Measurements from ENCODE around the gene NLRC3. TPM values are rescaled to one million over a fixed set of nuclear protein-coding genes. Genes with fewer than 3 reads are reported as not detected.

Gene NLRC3
- total RNA-seq, 2 donors from 2014 or later: 2.5 to 3.7 TPM

DNA sequence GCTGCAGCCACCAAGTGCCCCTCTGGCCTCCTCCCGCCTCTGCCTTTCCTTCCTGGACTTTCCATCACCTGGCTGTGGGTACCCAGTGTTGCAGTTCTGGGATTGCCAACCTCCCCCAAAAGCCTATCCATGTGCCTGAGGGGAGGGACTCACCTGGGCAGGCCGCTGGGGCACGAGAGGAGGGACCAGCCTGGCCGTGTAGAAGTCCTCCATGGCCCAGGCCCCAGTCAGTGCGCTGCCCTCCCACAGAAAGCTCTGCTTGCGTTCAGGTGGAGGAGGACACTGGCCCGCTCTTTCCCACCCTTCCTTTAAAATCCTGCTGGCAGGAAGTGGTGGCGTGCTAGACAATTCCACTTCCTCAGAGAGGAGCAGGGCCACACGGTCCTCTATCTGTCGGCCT, 20.0 kb upstream of the NLRC3 start:
- DNase-seq (ENCODE audit: low spot score) (no peak), ATAC-seq (ENCODE audit: insufficient number of reproducible peaks, low FRiP score, low read depth) (no peak)
- Histone ChIP-seq H3K36me3 (peaks cover 7% of the 10 kb centered on the region), H3K4me3 (no peak overlapping the region), H3K27me3 (replicated peaks; ENCODE audit: insufficient read depth) (no peaks in the 10 kb centered on the region), H3K4me1 (ENCODE audit: control insufficient read depth in 1 of 2, low read depth in 2 of 2) (no peaks in the 10 kb centered on the region), H3K9me3 (no peaks in the 10 kb centered on the region), H3K27ac (no peak overlapping the region)
- TF ChIP-seq, protein P1, sequence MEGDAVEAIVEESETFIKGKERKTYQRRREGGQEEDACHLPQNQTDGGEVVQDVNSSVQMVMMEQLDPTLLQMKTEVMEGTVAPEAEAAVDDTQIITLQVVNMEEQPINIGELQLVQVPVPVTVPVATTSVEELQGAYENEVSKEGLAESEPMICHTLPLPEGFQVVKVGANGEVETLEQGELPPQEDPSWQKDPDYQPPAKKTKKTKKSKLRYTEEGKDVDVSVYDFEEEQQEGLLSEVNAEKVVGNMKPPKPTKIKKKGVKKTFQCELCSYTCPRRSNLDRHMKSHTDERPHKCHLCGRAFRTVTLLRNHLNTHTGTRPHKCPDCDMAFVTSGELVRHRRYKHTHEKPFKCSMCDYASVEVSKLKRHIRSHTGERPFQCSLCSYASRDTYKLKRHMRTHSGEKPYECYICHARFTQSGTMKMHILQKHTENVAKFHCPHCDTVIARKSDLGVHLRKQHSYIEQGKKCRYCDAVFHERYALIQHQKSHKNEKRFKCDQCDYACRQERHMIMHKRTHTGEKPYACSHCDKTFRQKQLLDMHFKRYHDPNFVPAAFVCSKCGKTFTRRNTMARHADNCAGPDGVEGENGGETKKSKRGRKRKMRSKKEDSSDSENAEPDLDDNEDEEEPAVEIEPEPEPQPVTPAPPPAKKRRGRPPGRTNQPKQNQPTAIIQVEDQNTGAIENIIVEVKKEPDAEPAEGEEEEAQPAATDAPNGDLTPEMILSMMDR (IDR thresholded peaks at IDR 0.05): no peak

DNA sequence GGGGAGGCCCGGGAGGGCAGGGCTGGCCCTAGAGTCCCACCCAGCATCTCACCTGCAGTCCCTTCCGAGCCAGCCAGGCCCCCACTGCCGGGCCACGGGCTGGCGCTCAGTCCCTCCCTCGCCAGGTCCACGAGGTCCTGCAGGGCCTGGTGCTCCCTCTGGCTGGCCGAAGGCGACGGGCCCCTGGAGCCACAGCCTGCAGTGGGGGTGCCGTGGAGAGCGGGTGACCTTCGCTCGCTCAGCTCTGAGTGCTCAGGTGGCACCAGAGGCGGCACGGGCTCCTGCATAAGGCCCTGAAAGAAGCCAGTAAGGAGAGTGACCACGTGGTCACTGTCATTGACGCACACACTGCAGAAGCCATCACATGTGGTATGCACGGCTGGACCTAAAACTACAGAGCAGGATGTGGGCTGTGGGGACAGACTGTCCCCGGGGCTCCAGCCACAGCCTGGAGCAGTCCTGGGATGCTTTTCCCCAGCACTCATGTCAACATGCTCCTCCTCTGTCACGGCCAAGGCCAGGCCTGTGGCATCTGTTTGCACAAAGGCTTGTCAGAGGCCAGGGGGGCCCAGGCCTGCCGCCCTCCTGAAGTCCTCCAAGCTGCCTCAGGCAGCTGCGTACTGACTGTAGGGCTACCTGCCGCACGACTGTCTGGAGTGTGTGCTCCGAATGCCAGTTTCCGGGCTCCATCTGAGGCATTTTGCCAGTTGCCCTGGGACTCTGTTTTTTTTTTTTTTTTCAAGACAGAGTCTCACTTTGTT, 19.1 kb upstream of the NLRC3 start:
- no peak for ATAC-seq (ENCODE audit: insufficient number of reproducible peaks, low FRiP score, low read depth)
- H3K4me3 ChIP-seq: no peak overlapping the region

DNA sequence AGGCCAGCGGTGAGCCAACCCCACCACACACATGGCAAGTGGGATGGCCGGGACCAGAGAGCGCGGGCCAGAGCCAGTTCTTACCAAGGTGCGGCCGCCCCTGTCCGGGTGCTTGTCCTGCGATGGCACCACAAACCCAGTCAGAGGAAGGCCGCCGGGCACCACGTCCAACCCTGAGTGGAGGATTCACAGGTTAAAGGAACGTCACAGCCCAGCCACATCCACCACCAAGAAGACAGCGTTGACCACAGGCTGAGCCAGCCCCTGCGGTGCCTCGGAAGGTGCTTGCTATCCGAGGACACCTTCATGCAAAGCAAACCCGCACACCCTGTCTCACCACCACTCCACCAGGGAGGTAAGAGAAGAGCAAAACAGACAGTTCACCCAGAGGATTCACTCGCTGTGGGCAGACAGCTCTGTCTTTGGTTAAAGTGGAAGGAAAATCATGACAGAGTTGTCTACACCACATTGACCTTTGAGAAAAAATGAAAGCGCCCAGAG, 18.4 kb upstream of the NLRC3 start:
- Histone ChIP-seq H3K4me3 (no peak overlapping the region), H3K9me3 (no peaks in the 10 kb centered on the region), H3K4me1 (ENCODE audit: control insufficient read depth in 1 of 2, low read depth in 2 of 2) (no peaks in the 10 kb centered on the region), H3K27ac (no peak overlapping the region), H3K36me3 (peaks cover 7% of the 10 kb centered on the region), H3K27me3 (replicated peaks; ENCODE audit: insufficient read depth) (no peaks in the 10 kb centered on the region)
- TF ChIP-seq, protein P1 (IDR thresholded peaks at IDR 0.05): no peak
- ATAC-seq (ENCODE audit: insufficient number of reproducible peaks, low FRiP score, low read depth) (no peak), DNase-seq (ENCODE audit: low spot score) (no peak)

More for the DNA sequence above, 19.1 kb upstream of the NLRC3 start:
- H3K27me3 ChIP-seq (replicated peaks; ENCODE audit: insufficient read depth): no peaks in the 10 kb centered on the region
- H3K27ac ChIP-seq: no peak overlapping the region
- no peaks in the 10 kb centered on the region for H3K4me1 ChIP-seq (ENCODE audit: control insufficient read depth in 1 of 2, low read depth in 2 of 2)
- DNase-seq (ENCODE audit: low spot score): no peak
- H3K9me3 ChIP-seq: no peaks in the 10 kb centered on the region
- TF ChIP-seq, protein P1 (IDR thresholded peaks at IDR 0.05): no peak
- peaks cover 4% of the 10 kb centered on the region for H3K36me3 ChIP-seq

DNA sequence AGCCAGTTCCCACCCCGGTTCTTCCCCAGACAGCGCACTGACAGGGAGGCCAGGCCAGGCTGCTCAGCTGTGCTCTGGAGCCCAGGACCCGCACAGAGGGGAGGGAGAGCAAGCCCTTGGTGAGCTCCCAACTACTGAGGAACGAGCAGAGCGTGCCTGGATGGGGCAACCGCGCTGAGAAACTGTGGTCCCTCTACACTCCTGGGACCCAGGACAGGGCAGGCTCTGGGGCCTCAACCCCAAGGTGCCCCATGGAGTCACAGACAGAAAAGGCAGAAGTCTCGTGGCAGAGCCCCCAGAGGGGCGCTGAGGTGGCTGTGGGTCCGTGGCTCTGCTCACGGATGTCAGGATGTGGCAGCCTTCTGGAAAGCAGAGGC, 17.9 kb upstream of the NLRC3 start:
- Histone ChIP-seq H3K36me3 (peaks cover 7% of the 10 kb centered on the region), H3K4me1 (ENCODE audit: control insufficient read depth in 1 of 2, low read depth in 2 of 2) (no peaks in the 10 kb centered on the region), H3K27ac (no peak overlapping the region), H3K9me3 (no peaks in the 10 kb centered on the region), H3K27me3 (replicated peaks; ENCODE audit: insufficient read depth) (no peaks in the 10 kb centered on the region), H3K4me3 (no peak overlapping the region)
- ATAC-seq (ENCODE audit: insufficient number of reproducible peaks, low FRiP score, low read depth): no peak
- DNase-seq (ENCODE audit: low spot score): no peak
- TF ChIP-seq, protein P1 (IDR thresholded peaks at IDR 0.05): no peak

DNA sequence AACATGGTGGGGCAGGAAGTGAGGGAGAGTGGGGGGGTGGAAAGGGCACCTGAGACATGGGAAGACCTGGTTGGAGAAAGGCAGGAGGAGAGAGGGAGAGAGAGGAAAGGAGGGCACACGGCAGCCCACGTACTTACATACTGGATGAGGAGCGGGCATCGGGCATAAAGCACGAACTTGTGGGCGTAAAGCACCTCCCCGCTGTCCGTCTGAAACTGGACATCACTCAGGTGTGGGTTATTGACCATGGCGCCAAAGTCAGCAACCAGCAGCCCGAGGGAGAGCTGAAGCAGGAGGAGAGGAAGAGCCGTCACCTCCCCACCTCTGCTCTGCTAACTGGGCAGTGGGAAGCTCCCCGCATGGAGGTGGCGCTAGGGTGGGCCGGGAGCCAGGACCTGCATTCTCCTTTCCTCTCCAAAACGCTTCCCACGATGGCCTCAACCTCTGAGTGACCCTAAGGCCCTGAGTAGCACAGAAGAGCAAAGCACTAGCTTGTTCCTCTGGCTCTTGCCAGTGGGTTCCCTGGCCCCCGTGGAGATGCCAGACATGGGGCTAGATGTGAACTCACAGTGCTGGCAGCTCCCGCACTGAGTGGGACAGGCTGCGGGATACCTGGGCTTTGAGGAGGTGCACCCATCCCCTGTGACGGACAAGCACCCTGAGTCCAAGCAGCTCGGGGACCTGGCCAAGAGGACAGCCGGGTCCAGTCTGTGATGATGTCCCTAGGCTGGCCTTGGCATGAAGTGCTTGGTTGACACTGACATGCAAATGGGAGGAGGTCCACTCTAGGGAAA, 17.3 kb upstream of the NLRC3 start:
- ATAC-seq (ENCODE audit: insufficient number of reproducible peaks, low FRiP score, low read depth): no peak

More for the DNA sequence above, 17.3 kb upstream of the NLRC3 start:
- H3K4me3 ChIP-seq: no peak overlapping the region
- no peak for DNase-seq (ENCODE audit: low spot score)
- H3K9me3 ChIP-seq: no peaks in the 10 kb centered on the region
- H3K27ac ChIP-seq: no peak overlapping the region
- peaks cover 7% of the 10 kb centered on the region for H3K36me3 ChIP-seq
- no peaks in the 10 kb centered on the region for H3K4me1 ChIP-seq (ENCODE audit: control insufficient read depth in 1 of 2, low read depth in 2 of 2)
- no peaks in the 10 kb centered on the region for H3K27me3 ChIP-seq (replicated peaks; ENCODE audit: insufficient read depth)
- TF ChIP-seq, protein P1 (IDR thresholded peaks at IDR 0.05): no peak
